ENCODE measurements around the gene NRG3.

DNA sequence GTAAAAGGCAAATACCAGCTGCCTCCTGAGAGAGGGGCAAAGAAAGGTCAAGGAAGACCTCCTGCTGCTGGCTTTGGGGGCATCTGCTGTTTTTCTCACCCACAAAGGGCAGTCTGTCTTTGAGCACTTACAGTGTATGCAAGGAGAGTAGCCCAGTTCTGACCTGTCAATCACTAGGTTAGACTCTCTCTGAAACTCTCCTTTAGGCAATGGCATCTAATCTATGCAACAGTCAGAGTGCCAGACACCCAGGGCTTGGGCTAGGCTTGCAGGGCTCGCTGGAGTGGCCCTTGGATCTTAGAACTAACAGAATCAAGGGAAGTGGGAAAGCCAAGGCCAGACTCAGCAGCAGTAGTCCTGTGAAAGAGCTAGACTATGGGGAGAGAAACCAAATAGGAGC, 522.9 kb downstream of the NRG3 start:
- TF ChIP-seq RAD21 (IDR thresholded peaks at IDR 0.05; ENCODE audit: low read depth) (no peak), EZH2phosphoT487 (IDR thresholded peaks at IDR 0.05; ENCODE audit: borderline replicate concordance) (no peak), ZNF274 (IDR thresholded peaks at IDR 0.05; ENCODE audit: low read depth, low read length) (no peak), EGR1 (IDR thresholded peaks at IDR 0.05; ENCODE audit: low read depth) (no peak), CEBPB (IDR thresholded peaks at IDR 0.05; ENCODE audit: low read depth) (no peak)
- TF ChIP-seq, protein P1, sequence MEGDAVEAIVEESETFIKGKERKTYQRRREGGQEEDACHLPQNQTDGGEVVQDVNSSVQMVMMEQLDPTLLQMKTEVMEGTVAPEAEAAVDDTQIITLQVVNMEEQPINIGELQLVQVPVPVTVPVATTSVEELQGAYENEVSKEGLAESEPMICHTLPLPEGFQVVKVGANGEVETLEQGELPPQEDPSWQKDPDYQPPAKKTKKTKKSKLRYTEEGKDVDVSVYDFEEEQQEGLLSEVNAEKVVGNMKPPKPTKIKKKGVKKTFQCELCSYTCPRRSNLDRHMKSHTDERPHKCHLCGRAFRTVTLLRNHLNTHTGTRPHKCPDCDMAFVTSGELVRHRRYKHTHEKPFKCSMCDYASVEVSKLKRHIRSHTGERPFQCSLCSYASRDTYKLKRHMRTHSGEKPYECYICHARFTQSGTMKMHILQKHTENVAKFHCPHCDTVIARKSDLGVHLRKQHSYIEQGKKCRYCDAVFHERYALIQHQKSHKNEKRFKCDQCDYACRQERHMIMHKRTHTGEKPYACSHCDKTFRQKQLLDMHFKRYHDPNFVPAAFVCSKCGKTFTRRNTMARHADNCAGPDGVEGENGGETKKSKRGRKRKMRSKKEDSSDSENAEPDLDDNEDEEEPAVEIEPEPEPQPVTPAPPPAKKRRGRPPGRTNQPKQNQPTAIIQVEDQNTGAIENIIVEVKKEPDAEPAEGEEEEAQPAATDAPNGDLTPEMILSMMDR (IDR thresholded peaks at IDR 0.05 in 2 of 3, conservative IDR thresholded peaks at IDR 0.05 in 1 of 3; ENCODE audit: borderline replicate concordance in 1 of 3, insufficient read depth in 1 of 3, low read depth in 2 of 3, low read length in 2 of 3): no peak
